Endometrial microvascular endothelial cells (primary cell): ENCODE measurements around the gene KBTBD13. TPM values are rescaled to one million over a fixed set of nuclear protein-coding genes. Genes with fewer than 3 reads are reported as not detected.
"Not testable (repeated sequence)": the region's sequence is repeated elsewhere in the genome, so short reads cannot be mapped to it uniquely, and the experiment has no call there.

ENCODE experiments used
- in situ Hi-C: cut with HindIII; loops from 2 replicates; pipeline ENCODE4 v1.10.0; 2017; ENCODE audit warnings: low sequenced_read_pairs, low pct_unique_long_range_greater_than_20kb; ENCODE audit errors: inconsistent ontology term
- total RNA-seq: library from RNA; depleted of rRNA; stranded (reverse); fragments of >200 nt; gene quantifications from one replicate; pipeline ENCODE4 v1.2.3, GENCODE V29; 2015; ENCODE audit errors: inconsistent ontology term

KBTBD13 gene
- total RNA-seq, 1 donor from 2014 or later, result not detected

GRCh38 chr15:65067317-65067644 is 9.3 kb upstream of the KBTBD13 start:
- in situ Hi-C loops, result no loop called here

GRCh38 chr15:65067645-65068402 is 8.7 kb upstream of the KBTBD13 start, which contains the start of gene RASL12:
Gene RASL12 (minus strand): TSS chr15:65067991. CDS start chr15:65067835, 156 bp downstream.
- in situ Hi-C loops, result no loop called here

- in situ Hi-C loops, result no loop called here
These were observed 8.2 kb upstream of the KBTBD13 start for GRCh38 chr15:65068403-65068788.

GRCh38 chr15:65069179-65069578 is 7.4 kb upstream of the KBTBD13 start:
- in situ Hi-C loops, result no loop called here

- in situ Hi-C loops, result no loop called here
These were observed 6.6 kb upstream of the KBTBD13 start for GRCh38 chr15:65069779-65070546.

GRCh38 chr15:65071381-65071811 is 5.2 kb upstream of the KBTBD13 start:
- in situ Hi-C loops, result no loop called here

GRCh38 chr15:65072027-65072426 is 4.5 kb upstream of the KBTBD13 start:
- in situ Hi-C loops, result no loop called here

GRCh38 chr15:65072617-65073016 is 3.9 kb upstream of the KBTBD13 start:
- in situ Hi-C loops, result no loop called here

GRCh38 chr15:65074946-65075345 is 1.6 kb upstream of the KBTBD13 start:
- in situ Hi-C loops, result not testable (repeated sequence)

GRCh38 chr15:65075607-65076395 is 745 bp upstream of the KBTBD13 start:
- in situ Hi-C loops, result not testable (repeated sequence)

- in situ Hi-C loops, result no loop called here
These were observed 890 bp downstream of the KBTBD13 start for GRCh38 chr15:65077291-65077980.

GRCh38 chr15:65077981-65078352 is 1.4 kb downstream of the KBTBD13 start:
- in situ Hi-C loops, result no loop called here

- in situ Hi-C loops, result no loop called here
These were observed 3.0 kb downstream of the KBTBD13 start for GRCh38 chr15:65079580-65079979.

GRCh38 chr15:65081270-65081669 is 4.7 kb downstream of the KBTBD13 start:
- in situ Hi-C loops, result no loop called here

GRCh38 chr15:65081758-65082157 is 5.2 kb downstream of the KBTBD13 start:
- in situ Hi-C loops, result no loop called here

- in situ Hi-C loops, result no loop called here
These were observed 5.9 kb downstream of the KBTBD13 start for GRCh38 chr15:65082303-65082953.

GRCh38 chr15:65083262-65083701 is 6.7 kb downstream of the KBTBD13 start:
- in situ Hi-C loops, result no loop called here

- in situ Hi-C loops, result no loop called here
These were observed 8.1 kb downstream of the KBTBD13 start for GRCh38 chr15:65084500-65085206.
